Fibroblast of peridontal ligament (primary cell): ENCODE data around the gene SOX10.

ENCODE experiments used
- DNase-seq: peaks from one replicate; pipeline ENCODE4 v3.0.0-alpha.2; 2010; ENCODE audit errors: extremely low read depth

Gene SOX10

DNA sequence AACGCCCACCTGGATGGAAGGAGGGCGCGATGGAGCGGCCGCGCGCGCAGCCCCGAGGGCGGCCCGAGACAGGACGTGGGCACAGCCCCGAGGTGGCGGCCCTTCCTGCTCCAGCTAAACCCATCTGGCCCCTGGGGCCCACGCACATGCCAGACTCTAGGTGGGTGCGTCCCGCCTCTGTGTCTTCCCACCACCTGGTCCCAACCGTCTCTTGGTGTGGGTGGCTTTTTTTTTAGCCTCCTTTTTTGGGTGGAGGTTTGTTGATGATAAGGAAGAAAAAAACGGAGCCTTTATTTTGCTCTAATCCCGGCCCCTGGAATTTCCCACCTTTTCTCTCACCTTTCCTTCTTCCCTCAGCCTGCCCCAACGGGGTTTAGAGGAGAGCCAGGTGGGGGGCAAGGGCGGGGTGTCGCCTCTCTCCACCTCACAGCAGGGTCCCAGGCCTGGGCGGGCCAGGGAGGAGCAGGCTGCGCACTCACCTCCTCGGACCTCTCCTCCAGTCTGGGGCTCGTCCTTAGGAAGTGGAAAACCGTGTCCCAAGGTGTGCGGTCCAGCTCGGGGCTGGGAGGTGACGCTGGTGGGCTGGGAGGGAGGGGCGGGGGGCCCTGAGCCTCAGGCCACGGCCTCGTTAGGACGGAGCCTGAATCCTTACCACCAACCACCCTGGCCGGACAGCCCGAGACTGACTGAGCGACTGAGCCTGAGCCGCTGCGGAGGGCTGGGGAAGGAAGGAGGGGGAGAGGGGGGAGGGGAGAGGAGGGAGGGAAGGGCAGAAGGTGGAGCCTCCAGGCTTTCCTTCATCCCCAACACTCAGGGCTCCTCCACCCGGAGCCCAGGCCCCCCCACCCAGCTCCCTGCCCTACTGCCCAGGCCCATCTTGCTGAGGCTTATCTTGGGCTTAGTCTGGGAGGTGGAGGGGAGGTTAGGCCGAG, at the start of gene SOX10:
Gene SOX10, minus strand, starts transcription at position 696 of the 932 bp plus-strand sequence. CDS start 771 bp downstream, outside the sequence.
- no peak for DNase-seq

DNA sequence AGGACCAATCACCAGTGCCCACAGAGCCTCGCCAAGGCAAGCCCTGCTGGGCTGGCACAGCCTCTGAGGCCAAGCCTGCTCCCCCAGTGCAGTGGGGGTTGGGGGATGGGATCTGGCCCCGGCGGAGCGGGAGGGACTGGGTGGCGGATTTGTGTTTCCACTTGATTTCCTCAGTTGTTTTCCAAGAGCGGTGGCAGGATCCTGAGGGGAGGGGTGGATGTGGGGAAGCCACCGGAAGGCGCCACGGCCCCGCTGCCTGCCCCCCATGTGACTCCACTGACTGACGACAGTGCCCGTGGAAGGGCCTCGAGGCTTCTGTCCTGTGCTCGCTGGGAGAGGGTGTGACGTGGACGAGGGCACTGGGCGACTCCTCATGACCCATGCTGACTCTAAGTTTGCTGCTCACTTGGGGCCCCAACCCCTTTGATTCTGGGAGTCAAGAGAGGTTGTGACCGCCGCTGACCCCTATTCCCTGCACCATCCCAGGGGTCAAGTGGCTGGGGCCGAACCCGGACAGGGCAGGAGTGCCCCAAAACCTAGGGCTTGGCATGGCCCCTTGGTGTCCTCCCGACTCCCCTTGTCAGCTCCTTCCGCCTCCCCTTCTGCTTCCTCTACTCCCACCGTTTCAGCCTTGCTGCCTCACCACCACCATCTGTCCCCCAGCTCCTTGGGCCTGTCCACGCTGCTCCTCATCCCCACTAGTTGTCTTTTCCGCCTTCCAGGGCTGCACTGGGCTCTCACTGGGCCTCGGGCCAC, 49.3 kb upstream of the SOX10 start:
- no peak for DNase-seq

DNA sequence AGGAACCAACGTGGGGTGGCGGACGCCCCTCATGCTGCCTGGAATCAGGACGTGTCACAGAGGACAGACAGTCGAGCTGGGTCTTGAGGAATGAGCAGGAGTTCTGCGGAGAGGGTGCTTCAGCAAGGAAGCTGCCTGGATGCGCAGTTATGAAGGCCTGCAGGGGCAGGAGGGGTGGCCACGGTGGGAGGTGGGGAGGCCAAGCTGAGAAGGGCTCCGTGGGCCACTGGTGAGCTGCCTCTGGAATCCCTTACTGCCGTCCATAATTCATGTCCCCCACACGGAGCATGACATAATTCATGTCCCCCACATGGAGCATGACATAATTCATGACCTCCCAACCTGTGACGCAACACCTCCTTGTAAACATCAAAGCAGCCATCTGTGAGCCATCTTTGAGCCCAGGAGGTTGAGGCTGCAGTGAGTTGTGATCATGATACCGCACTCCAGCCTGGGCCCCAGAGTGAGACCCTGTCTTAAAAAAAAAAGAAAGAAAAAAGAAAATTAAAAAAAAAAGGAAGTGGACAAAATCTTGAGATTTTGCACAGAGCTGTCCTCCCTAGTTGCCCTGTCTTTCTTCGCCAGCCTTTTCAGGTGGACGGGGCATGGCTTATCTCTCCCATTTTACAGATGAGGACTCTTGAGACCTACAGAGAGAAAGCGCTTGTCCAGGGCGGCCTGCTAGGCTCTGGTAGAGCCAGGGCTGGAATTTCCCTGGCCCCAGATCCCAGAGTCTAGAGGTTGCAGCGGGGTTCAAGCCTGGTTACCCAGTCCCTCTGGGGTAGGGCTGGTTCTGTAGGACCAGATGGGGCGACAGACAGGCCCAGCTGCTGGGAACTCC, 48.5 kb upstream of the SOX10 start:
- peak; percentile 81 for DNase-seq

DNA sequence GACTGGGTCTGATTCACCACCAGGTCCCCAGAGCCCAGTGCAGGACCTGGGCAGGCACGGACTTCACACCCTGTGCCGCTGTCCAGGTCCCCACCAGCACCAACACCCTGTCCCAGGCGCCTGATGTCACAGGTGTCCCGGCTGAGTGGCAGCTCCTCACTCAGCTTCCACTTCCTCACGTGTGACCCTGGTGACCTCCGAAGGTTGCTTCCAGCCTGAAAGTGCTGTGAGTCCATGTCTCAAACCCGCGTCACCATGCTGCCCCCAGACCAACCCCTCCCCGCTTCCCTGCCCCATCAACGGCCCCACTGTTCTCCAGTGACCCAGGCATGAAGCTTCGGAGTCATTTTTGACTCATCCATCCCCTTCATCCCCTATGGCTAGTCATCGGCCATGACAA, 47.1 kb upstream of the SOX10 start:
- no peak for DNase-seq

DNA sequence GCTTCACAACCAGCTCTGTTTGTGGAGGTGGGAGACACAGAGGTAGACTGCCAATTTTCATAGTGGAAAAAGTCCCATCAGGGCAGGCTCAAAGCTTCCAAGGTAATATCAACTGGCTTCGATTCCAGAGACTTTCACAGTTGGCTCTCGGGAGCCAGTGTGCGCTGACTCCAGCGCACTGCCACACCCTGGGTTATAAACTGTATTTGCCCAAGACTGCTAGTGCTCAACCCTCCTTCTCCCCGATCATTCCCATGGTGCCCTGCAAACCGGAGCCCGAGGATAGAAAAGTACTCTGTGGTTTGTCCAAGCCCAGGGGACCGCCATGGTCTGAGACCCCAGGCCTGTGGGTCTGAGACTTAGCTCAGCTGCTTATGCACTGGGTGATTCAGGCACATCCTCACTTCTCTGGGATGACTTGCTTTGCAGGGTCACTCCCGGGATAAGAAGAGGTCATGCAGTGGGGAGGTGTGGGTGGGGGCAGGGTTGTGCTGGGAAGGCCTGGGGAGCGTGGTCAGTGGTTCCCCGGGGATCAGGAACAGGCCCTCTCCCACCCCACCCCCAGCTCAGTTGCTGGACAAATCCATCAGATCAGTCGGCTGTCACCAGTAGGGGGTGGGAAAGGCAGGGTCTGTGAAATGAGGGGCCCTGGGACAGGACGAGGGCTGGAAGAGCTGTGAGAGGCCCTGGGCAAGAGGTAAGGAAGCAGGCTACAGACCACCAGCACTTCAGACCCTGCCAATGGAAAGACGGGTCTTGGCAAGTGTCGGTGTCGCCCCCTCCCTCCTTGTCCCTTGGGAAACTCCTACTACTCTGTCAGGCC, 46.2 kb upstream of the SOX10 start:
- DNase-seq: peak; percentile 4

DNA sequence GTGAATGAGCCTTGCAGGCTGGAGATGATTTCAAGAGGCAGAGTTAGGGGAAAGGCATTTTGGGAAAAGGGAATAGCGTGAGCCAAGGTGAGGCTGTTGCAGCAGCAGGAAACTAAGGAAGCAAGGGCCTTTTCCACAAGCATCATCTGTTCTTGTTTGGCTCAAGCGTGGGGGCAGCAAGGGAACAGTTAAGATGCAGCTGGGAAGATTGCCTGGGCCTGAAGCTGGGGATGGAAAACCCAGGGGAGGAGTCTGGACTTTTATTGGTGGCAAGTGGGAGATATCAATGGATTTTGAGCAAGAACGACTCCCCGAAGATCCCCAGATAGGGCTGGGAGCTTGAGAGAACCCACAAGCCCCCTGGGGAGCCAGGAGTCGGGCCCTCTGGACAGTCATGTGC, 45.5 kb upstream of the SOX10 start:
- DNase-seq: no peak

DNA sequence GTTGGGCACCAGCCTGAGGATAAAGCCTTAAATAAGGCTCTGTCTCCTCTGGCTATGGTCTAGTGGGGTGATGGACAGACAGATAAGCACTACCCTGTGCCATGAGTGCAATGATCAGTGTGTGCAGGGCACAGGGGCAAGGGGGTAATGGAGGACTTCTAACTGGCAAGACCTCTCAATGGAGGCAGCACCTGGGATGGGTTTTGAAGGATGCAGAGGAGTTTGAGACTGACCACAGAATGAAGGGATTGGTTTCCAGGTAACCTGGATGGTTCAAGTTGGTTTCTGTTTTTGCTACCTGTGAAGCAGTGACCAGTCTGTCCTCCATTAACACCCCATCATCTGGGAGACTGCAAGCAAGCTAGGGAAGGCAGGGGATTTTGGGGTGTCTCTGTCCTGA, 45.0 kb upstream of the SOX10 start:
- no peak for DNase-seq

DNA sequence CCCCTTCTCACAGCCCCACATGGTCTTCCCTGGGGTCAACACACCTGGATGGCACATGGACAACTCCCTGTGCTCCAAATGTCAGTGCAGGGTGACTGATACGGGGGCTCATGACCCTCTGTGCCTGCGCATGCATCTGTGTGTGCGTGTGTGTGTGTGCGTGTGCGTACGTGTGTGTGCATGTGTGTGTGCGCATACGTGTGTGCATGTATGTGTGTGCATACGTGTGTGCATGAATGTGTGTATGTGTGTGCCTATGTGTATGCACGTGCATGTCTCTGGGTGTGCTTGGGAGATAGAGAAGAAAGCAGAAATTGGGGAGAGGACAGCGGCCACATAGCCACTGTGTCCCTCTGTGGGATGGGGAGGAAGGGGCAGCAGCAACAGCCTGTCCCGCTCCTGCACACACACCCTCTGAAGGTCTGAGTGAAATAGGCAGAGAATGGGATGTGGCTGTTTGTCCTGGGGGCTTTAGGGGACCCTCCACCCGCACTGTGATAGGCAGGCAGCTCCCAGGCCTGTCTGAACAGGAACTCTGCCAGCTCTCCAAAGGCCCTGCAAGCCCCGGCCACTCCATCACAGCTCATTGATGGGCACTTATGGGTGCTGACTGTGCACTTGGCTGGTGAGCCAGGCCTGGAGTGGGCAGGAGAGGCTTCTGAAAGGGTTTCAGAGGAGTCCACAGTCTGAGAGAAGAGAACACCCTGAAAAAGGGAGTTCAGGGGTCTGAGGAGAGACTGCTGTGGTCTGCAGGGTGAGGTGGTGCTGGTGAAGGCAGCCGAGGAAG, 44.2 kb upstream of the SOX10 start:
- no peak for DNase-seq

DNA sequence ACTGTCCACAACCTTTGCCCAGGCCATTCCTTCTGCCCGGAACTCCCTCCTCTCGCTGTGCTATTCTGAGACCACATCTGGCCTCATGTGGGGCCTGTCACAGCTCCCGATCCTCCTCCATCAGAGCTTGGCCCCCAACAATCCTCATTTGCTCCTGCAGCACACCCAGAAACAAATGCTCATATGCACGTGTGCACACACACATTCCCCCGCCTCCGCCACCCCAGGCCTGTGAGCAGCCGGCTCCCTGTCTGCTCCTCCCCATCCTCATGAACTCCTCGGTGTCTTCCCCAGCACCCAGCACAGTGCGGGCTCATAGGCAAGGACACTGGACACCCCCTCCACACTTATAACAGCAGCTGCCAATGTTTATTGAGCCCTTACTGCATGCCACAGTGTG, 43.1 kb upstream of the SOX10 start:
- no peak for DNase-seq

DNA sequence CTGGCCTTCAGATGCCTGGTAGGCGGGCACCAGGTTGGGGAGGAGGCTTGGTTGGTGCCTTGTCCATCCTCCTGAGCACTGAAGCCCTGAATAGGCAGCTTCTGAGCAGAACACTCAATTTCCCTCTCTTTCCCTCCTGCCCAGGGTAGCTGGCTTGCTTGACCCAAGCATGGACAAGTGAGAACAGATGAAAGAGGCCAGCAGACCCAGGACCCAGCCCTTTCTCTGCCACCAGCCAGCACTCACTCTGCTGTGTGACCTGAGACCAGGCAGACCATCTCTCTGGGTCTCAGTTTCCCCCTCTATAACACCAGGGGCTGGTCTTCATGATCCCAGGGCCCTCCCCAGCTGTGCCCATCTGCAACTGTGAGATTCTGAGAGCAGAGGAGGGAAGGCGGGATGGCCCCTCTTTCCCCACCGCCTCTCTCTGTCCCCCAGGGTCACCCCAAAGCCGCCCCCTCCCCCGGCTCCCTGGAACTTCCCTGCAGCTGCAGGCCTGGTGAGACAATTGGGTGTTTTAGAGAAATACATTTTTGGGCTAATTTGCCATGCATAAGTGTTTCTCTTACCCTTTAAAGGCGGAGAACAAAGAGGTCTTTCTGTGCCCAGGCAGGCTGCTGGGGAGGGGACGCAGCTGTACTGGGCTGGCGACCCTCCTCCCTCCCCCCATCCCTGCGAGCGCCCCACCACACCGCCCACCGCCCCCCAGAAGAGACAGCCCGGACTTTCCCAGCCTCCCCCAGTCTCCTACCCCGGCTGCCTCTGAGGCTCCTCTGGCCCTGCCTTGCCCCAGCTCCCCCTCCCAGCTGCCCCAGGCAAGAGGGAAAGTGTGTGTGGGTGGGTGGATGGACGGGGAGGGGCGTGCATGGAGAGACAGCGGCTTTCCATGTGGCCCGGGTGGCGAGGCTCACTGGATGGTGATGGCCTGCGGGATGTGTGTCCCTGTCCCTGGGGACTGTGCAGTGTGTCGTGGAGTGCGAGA, 42.1 kb upstream of the SOX10 start:
- no peak for DNase-seq

DNA sequence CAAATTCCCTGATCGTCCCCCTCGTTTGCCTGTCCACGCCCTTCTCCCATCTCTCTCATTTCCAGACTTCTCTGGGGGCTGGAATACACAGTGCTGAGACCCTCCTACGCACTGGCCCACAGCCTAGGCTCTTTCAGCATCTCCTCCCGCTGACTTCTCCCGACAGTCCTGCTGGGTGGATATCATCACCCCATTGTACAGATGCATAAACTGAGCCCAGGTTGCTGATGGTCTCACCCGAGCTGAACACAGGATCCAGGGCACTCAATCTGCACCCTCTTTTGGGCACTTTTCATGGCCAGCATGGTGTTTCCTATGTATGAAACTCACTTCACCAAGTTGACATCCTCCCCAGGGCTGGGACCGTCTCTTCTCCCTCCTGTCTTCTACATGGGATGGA, 41.2 kb upstream of the SOX10 start:
- DNase-seq: no peak

DNA sequence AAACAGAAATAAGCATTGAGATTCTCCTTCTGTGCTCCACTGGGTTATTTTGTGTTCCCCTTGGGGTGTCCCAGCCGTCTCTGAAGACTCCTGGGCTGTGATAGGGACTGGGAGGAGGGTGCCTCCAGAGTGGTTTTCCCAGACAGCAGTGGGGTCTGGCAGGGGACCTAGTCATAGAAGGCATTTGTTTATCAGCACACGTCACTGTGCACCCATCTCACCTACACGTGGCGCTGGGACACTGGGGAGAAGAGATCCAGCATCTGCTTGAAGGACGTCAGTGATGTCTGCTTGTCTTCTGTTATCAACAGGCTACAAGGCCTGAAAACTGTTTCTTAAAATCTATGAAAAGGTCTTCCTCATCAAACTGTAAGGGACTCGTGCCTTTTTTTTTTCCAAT, 38.7 kb upstream of the SOX10 start:
- DNase-seq: no peak

DNA sequence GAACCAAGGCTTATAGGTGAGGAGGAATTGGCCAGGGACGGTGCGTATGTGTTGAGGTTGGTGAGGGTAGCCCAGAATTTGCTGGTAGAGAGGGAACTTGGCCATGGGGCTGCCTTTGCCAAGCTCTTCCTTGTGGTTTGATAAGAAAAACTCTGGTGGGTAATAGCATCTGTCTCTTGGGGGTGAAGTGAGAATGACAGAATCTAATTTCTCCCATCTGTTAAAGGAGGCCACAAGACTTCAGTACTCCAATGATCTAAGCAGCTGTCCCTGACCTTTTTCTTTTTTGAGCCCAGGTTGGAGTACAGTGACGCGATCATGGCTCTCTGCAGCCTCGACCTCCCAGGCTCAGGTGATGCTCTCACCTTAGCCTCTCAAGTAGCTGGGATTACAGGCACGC, 36.9 kb upstream of the SOX10 start:
- DNase-seq: no peak

DNA sequence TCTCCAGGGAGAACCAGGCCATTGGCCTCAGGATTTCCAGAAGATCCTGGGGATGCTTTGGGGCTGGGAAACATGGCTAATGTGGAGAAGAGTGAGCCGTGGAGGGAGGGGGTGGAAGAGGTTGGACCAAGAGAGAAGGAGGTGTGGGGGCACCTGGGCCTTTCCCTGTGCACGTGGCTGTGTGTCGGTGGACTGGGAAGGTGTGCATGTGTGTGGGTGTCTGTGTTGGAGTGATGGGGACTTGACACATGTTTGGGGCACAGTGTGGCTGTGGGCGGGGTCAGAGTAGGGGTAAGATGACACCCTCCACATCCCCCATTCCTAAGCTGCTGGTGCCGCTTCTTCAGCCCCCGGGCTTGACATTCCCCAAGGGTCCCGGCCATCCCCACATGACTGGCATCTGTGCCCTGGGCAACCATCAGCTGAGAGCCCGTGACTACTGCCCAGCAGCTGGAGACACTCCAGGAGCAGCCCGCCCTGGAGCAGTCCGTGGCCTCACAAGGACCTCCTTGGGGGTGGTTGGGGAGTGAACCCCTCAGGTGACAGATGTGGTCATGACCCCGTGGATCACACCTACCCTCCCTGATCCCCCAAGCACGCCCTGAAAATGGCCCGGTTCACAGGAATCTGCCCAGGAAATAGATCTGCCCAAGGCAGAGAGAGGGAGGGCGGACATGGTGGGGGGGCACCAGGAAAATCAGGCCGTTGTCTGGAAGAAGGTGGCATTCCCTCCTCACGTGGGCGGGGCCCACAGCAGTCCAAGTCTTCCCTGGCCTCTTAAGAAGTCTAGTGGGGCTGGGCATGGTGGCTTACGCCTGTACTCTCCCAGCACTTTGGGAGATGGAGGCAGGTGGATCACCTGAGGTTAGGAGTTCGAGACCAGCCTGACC, 34.8 kb upstream of the SOX10 start:
- DNase-seq: no peak

DNA sequence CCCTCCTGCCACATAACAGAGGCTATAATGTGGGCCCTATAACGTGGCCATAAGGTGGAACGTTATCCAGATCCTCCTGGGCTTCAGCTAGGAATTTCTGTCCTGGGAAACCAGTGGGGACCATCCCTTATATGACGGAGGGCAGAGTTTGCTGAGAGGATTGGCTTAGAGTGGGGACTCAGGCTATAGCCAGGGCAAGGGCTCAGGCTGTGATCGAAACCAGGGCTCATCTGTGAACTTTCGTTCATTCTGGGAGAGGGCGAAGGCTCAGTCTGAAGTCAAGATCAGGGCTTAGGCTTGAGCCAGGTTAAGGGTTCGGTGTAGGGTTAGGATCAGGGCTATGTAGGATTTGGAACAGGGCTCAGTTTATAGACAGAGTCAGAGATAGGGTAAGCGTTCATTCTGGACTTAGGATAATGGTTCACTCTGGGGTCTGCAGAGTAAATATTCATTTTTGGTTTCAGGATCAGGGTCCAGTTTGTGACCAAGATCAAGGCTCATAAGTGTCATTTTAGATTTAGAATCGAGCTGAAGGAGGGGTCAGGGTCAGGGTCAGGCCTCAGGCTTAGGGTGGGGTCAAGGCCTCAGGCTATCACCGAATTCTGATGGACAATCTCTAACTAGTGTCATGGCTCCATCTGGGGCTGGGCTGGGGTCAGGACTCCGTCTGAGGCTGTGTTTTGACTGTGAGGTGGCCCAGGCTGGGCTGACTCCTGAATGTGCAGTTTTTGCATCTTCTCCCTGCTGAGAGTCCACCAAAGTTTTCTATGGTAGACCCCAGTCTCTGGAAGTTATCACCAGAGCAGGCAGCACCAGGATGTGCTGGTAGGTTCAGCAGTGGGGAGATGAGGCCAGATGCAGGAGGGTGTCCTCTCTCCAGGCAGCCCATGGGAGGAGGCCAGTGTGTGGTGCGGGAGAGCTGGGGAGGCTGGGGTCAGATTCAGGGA, 33.9 kb upstream of the SOX10 start:
- no peak for DNase-seq

DNA sequence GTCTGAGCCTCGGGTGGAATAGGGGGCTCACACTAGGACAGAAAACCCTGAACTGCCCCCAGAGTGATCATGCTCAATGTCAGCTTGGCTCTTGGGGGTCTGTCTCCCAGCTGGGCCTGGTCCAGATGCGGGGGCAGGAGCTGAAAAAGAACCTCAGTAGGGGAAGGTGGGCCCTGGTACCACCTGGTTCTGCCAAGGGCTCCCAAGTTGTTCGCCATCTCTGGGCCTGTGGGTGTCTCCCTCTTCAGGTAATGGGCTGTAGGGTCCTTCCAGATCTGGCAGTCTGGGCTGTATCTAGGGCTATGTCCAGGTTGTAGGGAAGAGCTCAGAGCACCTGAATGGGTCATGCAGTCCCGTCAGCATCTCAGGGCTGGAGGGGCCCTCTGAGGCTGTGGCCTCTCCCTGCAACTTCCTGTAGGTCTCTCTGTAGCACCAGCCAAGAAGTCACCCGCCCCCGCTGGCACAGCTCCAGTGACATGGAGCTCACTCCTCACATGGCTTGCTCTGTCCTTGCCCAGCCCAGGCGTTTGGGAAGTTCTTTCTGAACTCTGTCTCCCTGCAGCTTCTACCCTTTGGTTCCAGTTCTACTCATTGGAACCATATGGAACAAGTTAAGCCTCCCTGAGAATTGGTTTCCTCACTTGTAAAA, 33.0 kb upstream of the SOX10 start:
- DNase-seq: peak; percentile 70
